LNCAP (cell line): ENCODE data around the gene CLPX.

Experiments
- TF ChIP-seq, protein P1 (sequence below): fragments of 450-650 bp; IDR thresholded peaks from 2 replicates; pipeline ENCODE4 v1.5.1; 2017; ENCODE audit warnings: mild to moderate bottlenecking

The CLPX gene

DNA sequence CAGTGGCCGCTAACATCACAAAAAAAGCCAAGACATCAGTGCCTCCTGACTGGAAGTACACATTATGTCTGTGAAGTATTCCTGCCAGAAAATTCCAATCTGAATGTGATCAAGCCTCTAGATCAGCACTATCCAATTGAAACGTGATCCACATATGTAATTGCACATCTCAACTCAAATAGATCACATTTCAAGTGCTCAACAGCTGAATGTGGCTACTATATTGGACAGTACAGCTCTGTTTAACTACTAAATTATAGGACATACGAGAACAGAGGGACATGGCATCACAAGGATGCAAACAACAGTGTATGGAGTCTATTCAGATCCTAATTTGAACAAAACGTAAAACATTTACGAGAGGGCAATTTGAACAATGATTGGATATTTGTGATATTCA is 69.6 kb downstream of the CLPX start:
- TF ChIP-seq, protein P1, sequence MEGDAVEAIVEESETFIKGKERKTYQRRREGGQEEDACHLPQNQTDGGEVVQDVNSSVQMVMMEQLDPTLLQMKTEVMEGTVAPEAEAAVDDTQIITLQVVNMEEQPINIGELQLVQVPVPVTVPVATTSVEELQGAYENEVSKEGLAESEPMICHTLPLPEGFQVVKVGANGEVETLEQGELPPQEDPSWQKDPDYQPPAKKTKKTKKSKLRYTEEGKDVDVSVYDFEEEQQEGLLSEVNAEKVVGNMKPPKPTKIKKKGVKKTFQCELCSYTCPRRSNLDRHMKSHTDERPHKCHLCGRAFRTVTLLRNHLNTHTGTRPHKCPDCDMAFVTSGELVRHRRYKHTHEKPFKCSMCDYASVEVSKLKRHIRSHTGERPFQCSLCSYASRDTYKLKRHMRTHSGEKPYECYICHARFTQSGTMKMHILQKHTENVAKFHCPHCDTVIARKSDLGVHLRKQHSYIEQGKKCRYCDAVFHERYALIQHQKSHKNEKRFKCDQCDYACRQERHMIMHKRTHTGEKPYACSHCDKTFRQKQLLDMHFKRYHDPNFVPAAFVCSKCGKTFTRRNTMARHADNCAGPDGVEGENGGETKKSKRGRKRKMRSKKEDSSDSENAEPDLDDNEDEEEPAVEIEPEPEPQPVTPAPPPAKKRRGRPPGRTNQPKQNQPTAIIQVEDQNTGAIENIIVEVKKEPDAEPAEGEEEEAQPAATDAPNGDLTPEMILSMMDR: no peak

DNA sequence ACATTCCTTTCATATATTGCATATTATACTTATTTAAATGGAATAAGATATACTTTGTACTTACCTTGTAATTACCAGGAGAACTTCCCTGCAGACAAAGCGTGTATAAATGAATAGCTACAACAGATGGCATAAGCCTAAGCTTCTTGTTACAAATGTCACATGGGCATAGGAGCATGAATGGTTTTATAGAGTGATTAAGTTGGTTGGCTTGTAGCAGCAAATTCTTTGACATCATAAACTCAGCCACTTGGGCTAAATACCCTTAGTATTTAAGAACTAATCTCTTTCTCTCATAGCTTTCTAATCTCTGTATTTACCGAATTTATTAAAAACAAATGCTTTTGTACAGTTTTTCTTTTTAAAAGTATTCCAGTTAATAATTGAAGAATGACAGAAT is 70.1 kb downstream of the CLPX start, which contains the start of gene UBAP1L:
Gene UBAP1L, minus strand, starts transcription at position 115 of the 400 bp plus-strand sequence. CDS start 8,985 bp downstream, outside the sequence.
- TF ChIP-seq, protein P1: no peak

DNA sequence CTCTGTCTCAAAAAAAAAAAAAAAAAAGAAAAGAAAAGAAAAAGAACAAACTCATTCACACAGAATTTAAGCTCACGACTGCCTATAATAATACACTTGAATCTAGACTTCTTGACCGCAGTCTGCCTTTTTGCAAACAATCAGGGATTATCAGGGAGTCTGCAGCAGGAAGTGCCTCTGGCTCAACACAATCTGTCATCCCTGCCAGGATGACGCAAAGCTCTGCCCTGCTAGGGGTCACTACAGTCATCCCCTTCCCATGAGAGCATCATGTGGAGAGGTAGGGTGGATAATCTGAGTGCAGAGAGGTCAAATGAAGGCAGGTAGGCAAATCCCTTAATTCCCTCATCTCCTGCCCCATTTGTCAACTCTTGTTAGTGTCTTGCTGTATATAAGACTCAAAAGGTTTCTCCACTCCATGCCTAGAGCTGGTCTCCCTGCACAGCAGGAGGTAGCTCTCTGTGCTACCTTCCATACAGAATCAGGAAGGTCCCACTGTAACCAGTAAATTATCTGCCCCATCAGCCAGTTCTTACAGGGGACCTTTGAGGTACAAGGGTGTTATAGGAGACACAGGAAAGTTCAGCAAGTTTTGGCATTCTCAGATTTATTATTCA is 74.4 kb downstream of the CLPX start:
- TF ChIP-seq, protein P1: no peak

DNA sequence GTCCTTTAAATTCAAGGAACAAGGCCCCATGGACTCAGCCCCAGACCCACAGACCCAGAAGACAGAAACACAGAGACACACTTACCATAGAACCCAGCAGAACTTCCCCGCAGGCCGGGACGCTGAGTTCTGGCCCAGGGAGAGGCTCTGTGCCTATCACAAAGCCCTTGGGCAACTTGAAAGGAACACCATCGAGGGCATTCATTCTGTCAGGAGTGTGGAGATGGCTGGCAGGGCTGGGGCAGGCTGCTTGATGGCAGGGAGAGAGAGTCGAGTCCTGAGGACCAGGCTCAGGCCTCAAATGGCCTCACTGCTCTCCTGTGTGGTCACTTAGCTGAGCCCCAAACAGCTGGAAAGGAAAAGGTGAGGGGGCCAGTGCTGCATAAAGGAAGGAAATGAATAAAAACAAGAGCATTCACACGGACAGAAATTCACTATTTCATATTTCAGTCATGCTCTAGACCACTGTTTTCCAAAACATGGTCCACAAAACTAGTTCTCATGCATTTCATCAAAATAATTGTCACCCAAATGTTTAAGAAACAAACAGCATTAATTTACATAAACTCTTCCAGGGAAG is 79.0 kb downstream of the CLPX start:
- TF ChIP-seq, protein P1: no peak

DNA sequence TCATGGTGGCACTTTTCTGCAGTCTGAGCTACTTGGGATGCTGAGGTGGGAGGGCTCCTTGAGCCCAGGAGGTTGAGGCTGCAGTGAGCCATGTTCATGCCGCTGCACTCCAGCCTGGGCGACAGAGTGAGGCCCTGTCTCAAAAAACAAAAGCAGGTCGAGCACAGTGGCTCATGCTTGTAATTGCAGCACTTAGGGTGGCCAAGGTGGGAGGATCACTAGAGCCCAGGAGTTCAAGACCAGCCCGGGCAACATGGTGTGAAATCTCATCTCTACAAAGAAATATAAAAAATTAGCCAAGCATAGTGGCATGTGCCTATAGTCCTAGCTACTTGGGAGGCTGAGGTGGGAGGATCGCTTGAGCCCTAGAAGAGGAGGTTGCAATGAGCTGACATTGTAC is 80.1 kb downstream of the CLPX start:
- TF ChIP-seq, protein P1: no peak

DNA sequence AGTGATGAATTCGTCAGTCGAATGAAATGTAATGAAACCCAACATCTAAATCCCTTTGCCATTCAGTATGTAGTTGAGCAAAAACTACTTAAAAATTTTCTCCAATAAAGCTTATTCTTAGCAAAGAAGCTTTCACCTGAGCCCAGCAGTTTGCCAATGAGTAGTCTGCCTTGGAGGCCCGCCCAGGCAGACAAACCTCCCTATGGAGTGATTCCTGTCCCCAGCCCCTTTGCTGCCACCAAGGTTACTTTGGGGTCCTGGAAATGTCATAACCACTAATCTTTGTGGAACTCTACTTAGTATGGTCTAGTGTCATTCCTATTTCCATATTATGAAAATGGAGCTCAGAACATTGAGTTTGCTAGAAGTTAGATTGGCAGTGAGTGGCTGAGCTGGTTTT is 82.2 kb downstream of the CLPX start:
- TF ChIP-seq, protein P1: no peak

DNA sequence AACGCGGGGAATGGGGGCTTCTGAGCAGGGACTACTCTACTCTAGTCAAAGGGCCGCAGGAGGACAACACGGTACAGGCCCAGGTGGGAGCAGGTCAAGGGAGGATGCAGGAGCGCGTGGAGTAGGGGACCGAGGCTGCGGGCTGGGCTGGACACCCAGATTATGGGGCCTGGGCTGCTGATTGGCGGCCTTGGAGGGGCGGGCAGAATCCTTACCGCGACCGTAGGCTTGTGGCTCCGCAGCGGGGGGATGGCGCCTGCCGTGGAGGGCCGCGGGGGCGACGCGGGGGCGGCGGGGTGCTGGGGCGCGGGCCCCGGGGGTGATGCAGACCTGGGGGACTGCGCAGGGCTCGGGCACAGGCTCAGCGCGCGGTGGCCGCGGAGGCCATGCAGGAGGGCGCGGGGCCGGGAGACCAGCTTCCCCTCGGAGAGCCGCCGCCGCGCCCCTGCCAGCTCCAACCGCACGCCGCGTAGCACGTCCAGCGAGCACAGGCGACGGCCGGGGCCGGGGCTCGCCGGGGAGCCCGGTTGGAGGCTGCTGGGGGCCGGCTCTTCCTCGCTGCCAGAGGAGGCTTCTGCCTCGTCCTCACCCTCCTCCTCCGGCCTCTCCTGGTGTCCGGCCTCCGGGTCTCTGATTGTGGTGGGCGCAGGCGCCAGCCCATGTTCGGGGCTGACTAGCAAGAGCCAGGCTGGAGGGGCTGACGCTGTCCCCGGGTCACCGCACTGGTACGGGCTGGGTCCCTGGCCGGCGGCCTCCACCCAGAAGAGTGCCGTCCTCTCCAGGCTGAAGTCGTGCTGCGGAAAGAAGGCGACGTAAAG is 83.0 kb downstream of the CLPX start:
- TF ChIP-seq, protein P1: peak; percentile 34; the same call in 1 of the 2 replicates
